ENCODE data around the gene RSAD2. TPM values are rescaled to one million over a fixed set of nuclear protein-coding genes. Genes with fewer than 3 reads are reported as not detected.
A peak's percentile ranks its signal among the peaks of the same experiment; 100 is the strongest.

The RSAD2 gene, protein sequence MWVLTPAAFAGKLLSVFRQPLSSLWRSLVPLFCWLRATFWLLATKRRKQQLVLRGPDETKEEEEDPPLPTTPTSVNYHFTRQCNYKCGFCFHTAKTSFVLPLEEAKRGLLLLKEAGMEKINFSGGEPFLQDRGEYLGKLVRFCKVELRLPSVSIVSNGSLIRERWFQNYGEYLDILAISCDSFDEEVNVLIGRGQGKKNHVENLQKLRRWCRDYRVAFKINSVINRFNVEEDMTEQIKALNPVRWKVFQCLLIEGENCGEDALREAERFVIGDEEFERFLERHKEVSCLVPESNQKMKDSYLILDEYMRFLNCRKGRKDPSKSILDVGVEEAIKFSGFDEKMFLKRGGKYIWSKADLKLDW
- total RNA-seq (2022) (0.18 TPM in 1 of 2 replicates, not detected in the other), Bru-seq, nascent RNA (percentile 9 among the genes with signal in this experiment), BruChase-seq, experiment 1, labeled RNA remaining after a 2-hour chase (percentile 16 among the genes with signal in this experiment), BruChase-seq, experiment 2, labeled RNA remaining after a 6-hour chase (percentile 14 among the genes with signal in this experiment)
- long read RNA-seq: 0 reads

DNA sequence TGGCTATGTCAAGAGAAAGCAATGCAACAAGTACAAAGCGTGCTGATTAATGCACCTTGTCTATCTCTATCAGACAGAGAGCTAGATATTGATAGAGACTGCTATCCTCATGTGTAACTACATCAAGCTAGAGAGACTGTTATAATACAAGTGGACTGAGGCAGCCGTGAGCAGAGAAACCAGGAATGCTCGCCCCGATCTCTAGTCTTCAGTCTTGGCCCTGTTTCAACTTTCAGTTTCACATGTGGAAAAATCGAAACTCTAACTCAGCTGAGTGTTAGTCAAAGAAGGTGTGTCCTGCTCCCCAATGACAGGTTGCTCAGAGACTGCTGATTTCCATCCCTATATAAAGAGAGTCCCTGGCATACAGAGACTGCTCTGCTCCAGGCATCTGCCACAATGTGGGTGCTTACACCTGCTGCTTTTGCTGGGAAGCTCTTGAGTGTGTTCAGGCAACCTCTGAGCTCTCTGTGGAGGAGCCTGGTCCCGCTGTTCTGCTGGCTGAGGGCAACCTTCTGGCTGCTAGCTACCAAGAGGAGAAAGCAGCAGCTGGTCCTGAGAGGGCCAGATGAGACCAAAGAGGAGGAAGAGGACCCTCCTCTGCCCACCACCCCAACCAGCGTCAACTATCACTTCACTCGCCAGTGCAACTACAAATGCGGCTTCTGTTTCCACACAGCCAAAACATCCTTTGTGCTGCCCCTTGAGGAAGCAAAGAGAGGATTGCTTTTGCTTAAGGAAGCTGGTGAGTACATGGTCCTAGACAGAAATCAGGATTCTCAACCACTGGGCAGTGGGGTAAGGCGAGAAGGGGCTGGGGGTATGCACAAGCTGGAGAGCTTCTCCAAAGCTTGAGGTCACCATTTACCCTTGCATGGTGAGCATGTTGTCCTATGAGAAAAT lies at the start of gene RSAD2:
TSS of gene RSAD2 (plus strand) at position 376 of the 903 bp plus-strand sequence. CDS start at position 400, 24 bp downstream.
- Histone ChIP-seq H3K4me1 (no peaks in the 10 kb centered on the region), H3K27me3 (replicated peaks; ENCODE audit: control insufficient read depth, insufficient read depth, low read length) (no peaks in the 10 kb centered on the region), H3K9me3 (peaks cover 4% of the 10 kb centered on the region; the same call in 1 of the 2 replicates), H3K36me3 (ENCODE audit: control insufficient read depth, insufficient read depth, low read length) (no peaks in the 10 kb centered on the region), H3K4me3 (ENCODE audit: low read depth, low read length) (no peak within 1 kb of the TSS)
- TF ChIP-seq, protein P1, sequence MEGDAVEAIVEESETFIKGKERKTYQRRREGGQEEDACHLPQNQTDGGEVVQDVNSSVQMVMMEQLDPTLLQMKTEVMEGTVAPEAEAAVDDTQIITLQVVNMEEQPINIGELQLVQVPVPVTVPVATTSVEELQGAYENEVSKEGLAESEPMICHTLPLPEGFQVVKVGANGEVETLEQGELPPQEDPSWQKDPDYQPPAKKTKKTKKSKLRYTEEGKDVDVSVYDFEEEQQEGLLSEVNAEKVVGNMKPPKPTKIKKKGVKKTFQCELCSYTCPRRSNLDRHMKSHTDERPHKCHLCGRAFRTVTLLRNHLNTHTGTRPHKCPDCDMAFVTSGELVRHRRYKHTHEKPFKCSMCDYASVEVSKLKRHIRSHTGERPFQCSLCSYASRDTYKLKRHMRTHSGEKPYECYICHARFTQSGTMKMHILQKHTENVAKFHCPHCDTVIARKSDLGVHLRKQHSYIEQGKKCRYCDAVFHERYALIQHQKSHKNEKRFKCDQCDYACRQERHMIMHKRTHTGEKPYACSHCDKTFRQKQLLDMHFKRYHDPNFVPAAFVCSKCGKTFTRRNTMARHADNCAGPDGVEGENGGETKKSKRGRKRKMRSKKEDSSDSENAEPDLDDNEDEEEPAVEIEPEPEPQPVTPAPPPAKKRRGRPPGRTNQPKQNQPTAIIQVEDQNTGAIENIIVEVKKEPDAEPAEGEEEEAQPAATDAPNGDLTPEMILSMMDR (IDR thresholded peaks at IDR 0.05; ENCODE audit: insufficient read depth in 1 of 2, low read depth in 1 of 2, low read length in 1 of 2, severe bottlenecking in 1 of 2, unreplicated experiment in 1 of 2): no peak
- no peak within 1 kb of the TSS for H3K4me3 Mint-ChIP-seq (ENCODE audit: unreplicated experiment)
- H3K9me3 Mint-ChIP-seq (ENCODE audit: unreplicated experiment): peaks cover 9% of the 10 kb centered on the region
- H3K4me1 Mint-ChIP-seq (ENCODE audit: low read depth, unreplicated experiment): no peaks in the 10 kb centered on the region
- H3K36me3 Mint-ChIP-seq (ENCODE audit: insufficient read depth, unreplicated experiment): no peaks in the 10 kb centered on the region
- ChIA-PET CTCF (no interaction called here), POLR2A (interaction anchor here (0.7 kb wide), 1 partner anchor 1980 kb away, joined by 3 read pairs; no protein-coding TSS in a partner anchor)
- intact Hi-C loops (cut with micrococcal nuclease; ENCODE audit: unreplicated experiment): no loop called here
- no peak for DNase-seq
- H3K27ac Mint-ChIP-seq (ENCODE audit: unreplicated experiment): no peak within 1 kb of the TSS
- no peaks in the 10 kb centered on the region for H3K27me3 Mint-ChIP-seq (ENCODE audit: insufficient read depth, unreplicated experiment)
- BruUV-seq (replicated peaks): no TSS peak

DNA sequence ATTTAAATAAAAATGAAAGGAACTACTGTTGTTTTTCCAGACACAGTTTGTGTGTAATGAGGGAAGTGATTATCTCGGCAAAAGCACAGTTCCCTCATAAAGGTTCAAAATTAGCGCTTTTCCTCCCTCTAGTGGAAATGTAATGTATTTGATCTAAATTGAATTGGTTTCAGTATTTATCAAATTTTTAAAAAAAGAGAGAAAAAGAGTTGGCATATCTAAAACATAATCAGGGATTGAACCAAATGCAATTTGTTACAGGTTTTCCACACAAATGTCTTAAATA lies 49.3 kb upstream of the RSAD2 start:
- H3K4me3 ChIP-seq (ENCODE audit: low read depth, low read length): no peak overlapping the region
- no peak for DNase-seq
- no peaks in the 10 kb centered on the region for H3K36me3 Mint-ChIP-seq (ENCODE audit: insufficient read depth, unreplicated experiment)
- no peaks in the 10 kb centered on the region for H3K27me3 Mint-ChIP-seq (ENCODE audit: insufficient read depth, unreplicated experiment)
- H3K4me1 Mint-ChIP-seq (ENCODE audit: low read depth, unreplicated experiment): no peaks in the 10 kb centered on the region
- peaks cover 41% of the 10 kb centered on the region for H3K9me3 Mint-ChIP-seq (ENCODE audit: unreplicated experiment)
- no TSS peak for BruUV-seq (replicated peaks)
- no peak overlapping the region for H3K4me3 Mint-ChIP-seq (ENCODE audit: unreplicated experiment)
- H3K36me3 ChIP-seq (ENCODE audit: control insufficient read depth, insufficient read depth, low read length): no peaks in the 10 kb centered on the region
- ChIA-PET CTCF (no interaction called here), POLR2A (no interaction called here)
- TF ChIP-seq, protein P1 (IDR thresholded peaks at IDR 0.05; ENCODE audit: insufficient read depth in 1 of 2, low read depth in 1 of 2, low read length in 1 of 2, severe bottlenecking in 1 of 2, unreplicated experiment in 1 of 2): peak in 1 of 2 experiments; percentile 33
- H3K27me3 ChIP-seq (replicated peaks; ENCODE audit: control insufficient read depth, insufficient read depth, low read length): no peaks in the 10 kb centered on the region
- no peak overlapping the region for H3K27ac Mint-ChIP-seq (ENCODE audit: unreplicated experiment)
- no peaks in the 10 kb centered on the region for H3K4me1 ChIP-seq
- intact Hi-C loops (cut with micrococcal nuclease; ENCODE audit: unreplicated experiment): no loop called here
- H3K9me3 ChIP-seq: no peaks in the 10 kb centered on the region; the same call in 1 of the 2 replicates

DNA sequence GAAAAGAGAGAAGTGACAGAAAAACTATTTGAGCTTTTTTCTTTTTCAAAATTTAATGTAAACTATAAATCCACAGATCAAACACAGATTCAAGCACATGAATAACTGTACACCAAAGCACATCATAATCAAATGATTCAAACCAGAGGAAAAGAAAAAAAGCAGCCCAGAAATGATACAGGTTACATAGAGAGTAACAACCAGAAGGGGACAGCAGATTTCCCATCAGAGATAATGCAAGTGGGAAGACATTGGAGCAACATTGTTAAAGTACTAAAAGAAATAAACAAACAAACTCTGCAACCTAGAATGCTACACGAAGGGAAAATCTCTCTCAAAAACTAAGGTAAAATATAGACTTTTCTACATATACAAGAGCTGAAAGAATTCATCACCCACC lies 46.3 kb upstream of the RSAD2 start:
- intact Hi-C loops (cut with micrococcal nuclease; ENCODE audit: unreplicated experiment): no loop called here
- BruUV-seq (replicated peaks): no TSS peak
- TF ChIP-seq, protein P1 (IDR thresholded peaks at IDR 0.05; ENCODE audit: insufficient read depth in 1 of 2, low read depth in 1 of 2, low read length in 1 of 2, severe bottlenecking in 1 of 2, unreplicated experiment in 1 of 2): no peak
- H3K36me3 Mint-ChIP-seq (ENCODE audit: insufficient read depth, unreplicated experiment): no peaks in the 10 kb centered on the region
- H3K27me3 ChIP-seq (replicated peaks; ENCODE audit: control insufficient read depth, insufficient read depth, low read length): no peaks in the 10 kb centered on the region
- H3K4me3 ChIP-seq (ENCODE audit: low read depth, low read length): no peak overlapping the region
- H3K4me3 Mint-ChIP-seq (ENCODE audit: unreplicated experiment): no peak overlapping the region
- no peaks in the 10 kb centered on the region; the same call in 1 of the 2 replicates for H3K9me3 ChIP-seq
- no peak overlapping the region for H3K27ac Mint-ChIP-seq (ENCODE audit: unreplicated experiment)
- CTCF ChIA-PET: no interaction called here
- H3K9me3 Mint-ChIP-seq (ENCODE audit: unreplicated experiment): peaks cover 60% of the 10 kb centered on the region
- H3K36me3 ChIP-seq (ENCODE audit: control insufficient read depth, insufficient read depth, low read length): no peaks in the 10 kb centered on the region
- H3K27me3 Mint-ChIP-seq (ENCODE audit: insufficient read depth, unreplicated experiment): peaks cover 2% of the 10 kb centered on the region
- POLR2A ChIA-PET: no interaction called here
- no peak for DNase-seq
- no peaks in the 10 kb centered on the region for H3K4me1 Mint-ChIP-seq (ENCODE audit: low read depth, unreplicated experiment)
- no peaks in the 10 kb centered on the region for H3K4me1 ChIP-seq

All from Caco-2 (cell line).